ENCODE measurements around the gene CDC26.

- TF ChIP-seq EZH2 (IDR thresholded peaks at IDR 0.05; ENCODE audit: insufficient read depth, poor library complexity, severe bottlenecking) (no peak), EZH2phosphoT487 (IDR thresholded peaks at IDR 0.05; ENCODE audit: insufficient read depth, low read depth) (no peak)
Measured at GRCh38 chr9:113257863-113258262, 17.5 kb downstream of the CDC26 start.
